ENCODE results near the gene CDK5. TPM values are rescaled to one million over a fixed set of nuclear protein-coding genes. Genes with fewer than 3 reads are reported as not detected.

CDK5 gene
- polyA plus RNA-seq, 1 donor from 2014 or later, result 88.3 TPM

GRCh38 chr7:151091988-151092387, 34.3 kb upstream of the CDK5 start:
- Histone ChIP-seq H3F3A (ENCODE audit: insufficient read depth, low read length, poor library complexity, severe bottlenecking) (peaks cover 3% of the 10 kb centered on the region), H4K20me1 (ENCODE audit: insufficient read depth) (peaks cover 46% of the 10 kb centered on the region), H3K36me3 (ENCODE audit: insufficient read depth, low read length) (no peaks in the 10 kb centered on the region)

GRCh38 chr7:151091431-151091830, 33.7 kb upstream of the CDK5 start:
- Histone ChIP-seq H3K4me3 (ENCODE audit: low read length) (no peak overlapping the region), H3K27ac (ENCODE audit: low read length) (no peak overlapping the region), H2AFZ (ENCODE audit: low read depth, low read length) (no peak overlapping the region), H3K4me2 (ENCODE audit: low read length) (no peak overlapping the region), H3K9me3 (ENCODE audit: low read length) (no peaks in the 10 kb centered on the region), H3F3A (ENCODE audit: insufficient read depth, low read length, poor library complexity, severe bottlenecking) (peaks cover 3% of the 10 kb centered on the region), H3K36me3 (ENCODE audit: insufficient read depth, low read length) (no peaks in the 10 kb centered on the region), H3K9me2 (ENCODE audit: insufficient read depth, low read length) (no peaks in the 10 kb centered on the region), H3K9ac (ENCODE audit: low read length) (no peak overlapping the region), H3K79me2 (replicated peaks; ENCODE audit: insufficient read depth, low read length) (peaks cover 79% of the 10 kb centered on the region), H4K20me1 (ENCODE audit: insufficient read depth) (peaks cover 46% of the 10 kb centered on the region), H3K27me3 (ENCODE audit: insufficient read depth, low read depth, low read length) (no peaks in the 10 kb centered on the region)
- TF ChIP-seq TAF1 (IDR thresholded peaks at IDR 0.05; ENCODE audit: low read depth), result no peak
- no peak for TF ChIP-seq MXI1 (conservative IDR thresholded peaks at IDR 0.05; ENCODE audit: poor library complexity, severe bottlenecking)
- no peak for TF ChIP-seq SMC3 (conservative IDR thresholded peaks at IDR 0.05; ENCODE audit: poor library complexity)
- TF ChIP-seq EZH2 (IDR thresholded peaks at IDR 0.05; ENCODE audit: borderline replicate concordance, insufficient read depth, low read length, poor library complexity, severe bottlenecking), result no peak
- TF ChIP-seq REST (IDR thresholded peaks at IDR 0.05; ENCODE audit: borderline replicate concordance), result no peak
- TF ChIP-seq POLR2AphosphoS5 (IDR thresholded peaks at IDR 0.05), result no peak
- TF ChIP-seq CTCF (IDR thresholded peaks at IDR 0.05; ENCODE audit: poor library complexity, severe bottlenecking), result no peak

More at GRCh38 chr7:151091988-151092387, 34.3 kb upstream of the CDK5 start:
- H3K27ac ChIP-seq (ENCODE audit: low read length), result no peak overlapping the region
- H3K27me3 ChIP-seq (ENCODE audit: insufficient read depth, low read depth, low read length), result no peaks in the 10 kb centered on the region
- TF ChIP-seq RAD21 (conservative IDR thresholded peaks at IDR 0.05) (no peak), CTCF (IDR thresholded peaks at IDR 0.05; ENCODE audit: poor library complexity, severe bottlenecking) (no peak), SMC3 (conservative IDR thresholded peaks at IDR 0.05; ENCODE audit: poor library complexity) (no peak), REST (IDR thresholded peaks at IDR 0.05; ENCODE audit: borderline replicate concordance) (no peak), TAF1 (IDR thresholded peaks at IDR 0.05; ENCODE audit: low read depth) (no peak), MXI1 (conservative IDR thresholded peaks at IDR 0.05; ENCODE audit: poor library complexity, severe bottlenecking) (no peak), EP300 (conservative IDR thresholded peaks at IDR 0.05; ENCODE audit: poor library complexity, severe bottlenecking) (no peak), POLR2AphosphoS5 (IDR thresholded peaks at IDR 0.05) (no peak), EZH2 (IDR thresholded peaks at IDR 0.05; ENCODE audit: borderline replicate concordance, insufficient read depth, low read length, poor library complexity, severe bottlenecking) (no peak)
- H3K4me2 ChIP-seq (ENCODE audit: low read length), result no peak overlapping the region
- H3K4me3 ChIP-seq (ENCODE audit: low read length), result no peak overlapping the region
- no peaks in the 10 kb centered on the region for H3K9me2 ChIP-seq (ENCODE audit: insufficient read depth, low read length)
- H3K9me3 ChIP-seq (ENCODE audit: low read length), result no peaks in the 10 kb centered on the region
- peaks cover 79% of the 10 kb centered on the region for H3K79me2 ChIP-seq (replicated peaks; ENCODE audit: insufficient read depth, low read length)
- no peak overlapping the region for H2AFZ ChIP-seq (ENCODE audit: low read depth, low read length)
- no peak overlapping the region for H3K9ac ChIP-seq (ENCODE audit: low read length)
